ENCODE data around the gene CRYZL1.

The CRYZL1 gene

GRCh38 chr21:33541105-33541711 is 100.3 kb downstream of the CRYZL1 start:
- peak; percentile 45 for DNase-seq (ENCODE audit: low read depth)

DNA sequence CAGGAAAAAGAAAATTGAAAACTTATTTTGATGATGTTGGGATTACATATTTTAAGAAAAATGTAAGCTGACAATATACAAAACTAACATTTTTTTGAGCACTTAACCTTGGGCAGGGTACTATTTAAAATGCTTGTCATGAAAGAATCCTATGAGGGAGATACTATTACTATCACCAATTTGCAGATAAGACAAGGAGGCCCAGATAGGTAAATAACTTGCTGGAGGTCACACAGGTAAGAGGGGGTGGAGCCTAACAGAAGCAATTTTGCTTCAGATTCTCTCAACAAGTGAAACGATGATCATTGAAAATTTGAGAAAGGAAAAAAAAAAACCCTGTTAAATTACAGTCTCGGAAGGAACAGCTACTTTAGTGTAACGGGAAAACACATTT is 100.8 kb downstream of the CRYZL1 start:
- no peak for DNase-seq (ENCODE audit: low read depth)

DNA sequence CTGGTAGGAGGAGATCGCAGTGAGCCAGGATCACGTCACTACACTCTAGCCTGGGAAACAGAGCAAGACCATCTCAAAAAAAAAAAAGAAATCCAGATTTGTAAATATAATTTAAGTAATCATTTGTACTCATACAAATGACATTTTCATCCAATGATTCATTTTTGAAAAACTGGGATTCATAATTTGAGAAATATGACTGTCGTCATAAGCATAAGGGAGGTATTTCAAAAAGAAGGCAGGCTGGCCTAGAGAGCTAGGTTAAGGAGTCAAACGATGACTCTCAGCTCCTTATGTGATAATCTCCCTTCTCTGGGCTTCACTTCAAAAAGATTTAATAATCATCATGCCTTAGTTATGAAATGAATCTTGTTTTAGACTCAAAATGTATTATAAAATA is 101.9 kb downstream of the CRYZL1 start:
- peak; percentile 27 for DNase-seq (ENCODE audit: low read depth)
